HepG2 (cell line): ENCODE results near the gene ELF1. TPM values are rescaled to one million over a fixed set of nuclear protein-coding genes. Genes with fewer than 3 reads are reported as not detected.
A peak's percentile ranks its signal among the peaks of the same experiment; 100 is the strongest.

Experiments used
- ADNP ChIP-seq: sonication (generic); formaldehyde crosslinking; IDR thresholded peaks from 2 replicates; pipeline ENCODE4 v1.4.0; 2020; ENCODE audit warnings: missing genetic modification reagents
- CBX5 ChIP-seq: sonication (generic); formaldehyde crosslinking; IDR thresholded peaks from 2 replicates; pipeline ENCODE4 v1.4.0; 2020; ENCODE audit warnings: missing genetic modification reagents, borderline replicate concordance
- CHD2 ChIP-seq: IDR thresholded peaks from 2 replicates; pipeline ENCODE4 v1.6.1; 2011; ENCODE audit warnings: low read depth, low read length, improper control_type of control experiment
- GATA4 ChIP-seq: sonication (generic); IDR thresholded peaks from 2 replicates; pipeline ENCODE4 v1.6.1; 2016; ENCODE audit warnings: antibody characterized with exemption, low read depth, borderline replicate concordance
- HDAC2 ChIP-seq: sonication (generic); formaldehyde crosslinking; IDR thresholded peaks from 2 replicates; pipeline ENCODE4 v1.4.0; 2020; ENCODE audit warnings: missing genetic modification reagents
- HIC2 ChIP-seq: sonication (generic); formaldehyde crosslinking; IDR thresholded peaks from 2 replicates; pipeline ENCODE4 v1.9.0; 2022; ENCODE audit warnings: low read depth, missing genetic modification reagents
- HOXA3 ChIP-seq: sonication (generic); formaldehyde crosslinking; IDR thresholded peaks from 2 replicates; pipeline ENCODE4 v1.5.0; 2020; ENCODE audit warnings: missing genetic modification reagents
- KLF16 ChIP-seq, 2 experiments: sonication (generic) in 1 of 2; formaldehyde crosslinking in 1 of 2; IDR thresholded peaks; 2 replicates each; pipeline versions ENCODE4 v1.6.1 to v1.8.0; 2016 to 2023; ENCODE audit warnings: missing genetic modification reagents in 2 of 2, missing compliant biosample characterization in 1 of 2
- MAFF ChIP-seq: IDR thresholded peaks from 2 replicates; pipeline ENCODE4 v1.6.1; 2011; ENCODE audit warnings: low read depth, low read length, improper control_type of control experiment
- MED13 ChIP-seq: sonication (generic); formaldehyde crosslinking; IDR thresholded peaks from 2 replicates; pipeline ENCODE4 v1.5.0; 2020; ENCODE audit warnings: missing genetic modification reagents
- MXD4 ChIP-seq: IDR thresholded peaks from 2 replicates; pipeline ENCODE4 v1.6.1; 2016; ENCODE audit warnings: mild to moderate bottlenecking, missing biosample characterization, missing genetic modification reagents
- MYNN ChIP-seq: sonication (generic); formaldehyde crosslinking; IDR thresholded peaks from 2 replicates; pipeline ENCODE4 v1.4.0; 2020; ENCODE audit warnings: mild to moderate bottlenecking, low read depth, missing genetic modification reagents
- NFATC3 ChIP-seq: sonication (generic); formaldehyde crosslinking; IDR thresholded peaks from 2 replicates; pipeline ENCODE4 v1.5.1; 2020; ENCODE audit warnings: mild to moderate bottlenecking, missing genetic modification reagents
- SMARCC2 ChIP-seq: fragments of 450-650 bp; IDR thresholded peaks from 2 replicates; pipeline ENCODE4 v1.6.1; 2017; ENCODE audit warnings: antibody characterized with exemption, mild to moderate bottlenecking
- SOX5 ChIP-seq: IDR thresholded peaks from 2 replicates; pipeline ENCODE4 v1.6.1; 2016; ENCODE audit warnings: borderline replicate concordance
- SP4 ChIP-seq: sonication (generic); formaldehyde crosslinking; IDR thresholded peaks from 2 replicates; pipeline ENCODE4 v1.8.1; 2023; ENCODE audit warnings: mild to moderate bottlenecking, missing genetic modification reagents
- SRSF4 ChIP-seq: fragments of 200-400 bp; formaldehyde crosslinking; IDR thresholded peaks from one replicate; pipeline ENCODE4 v1.6.1; 2018; ENCODE audit warnings: mild to moderate bottlenecking, low read depth, low read length, moderate library complexity; ENCODE audit not compliant: poor library complexity, severe bottlenecking
- TBX3 ChIP-seq: fragments of 450-650 bp; IDR thresholded peaks from 2 replicates; pipeline ENCODE4 v1.6.1; 2017; ENCODE audit warnings: antibody characterized with exemption, mild to moderate bottlenecking, inconsistent platforms, borderline replicate concordance
- ZFX ChIP-seq: sonication (generic); formaldehyde crosslinking; IDR thresholded peaks from 2 replicates; pipeline ENCODE4 v1.4.0; 2020; ENCODE audit warnings: mild to moderate bottlenecking, low read depth, missing genetic modification reagents, moderate library complexity
- ZGPAT ChIP-seq: IDR thresholded peaks from 2 replicates; pipeline ENCODE4 v1.6.1; 2016; ENCODE audit warnings: mild to moderate bottlenecking
- ZNF207 ChIP-seq: fragments of 450-650 bp; IDR thresholded peaks from 2 replicates; pipeline ENCODE4 v1.6.1; 2016; ENCODE audit warnings: antibody characterized with exemption, borderline replicate concordance
- ZNF275 ChIP-seq: sonication (generic); formaldehyde crosslinking; IDR thresholded peaks from 2 replicates; pipeline ENCODE4 v1.8.0; 2022; ENCODE audit warnings: missing genetic modification reagents, mild to moderate bottlenecking, inconsistent platforms, borderline replicate concordance
- ZNF329 ChIP-seq: sonication (generic); formaldehyde crosslinking; IDR thresholded peaks from 2 replicates; pipeline ENCODE4 v1.9.0; 2021; ENCODE audit warnings: low read depth, mild to moderate bottlenecking, missing genetic modification reagents
- ZNF414 ChIP-seq: sonication (generic); formaldehyde crosslinking; IDR thresholded peaks from 2 replicates; pipeline ENCODE4 v1.5.0; 2020; ENCODE audit warnings: missing genetic modification reagents
- ZNF563 ChIP-seq: sonication (generic); formaldehyde crosslinking; IDR thresholded peaks from 2 replicates; pipeline ENCODE4 v1.8.0; 2022; ENCODE audit warnings: mild to moderate bottlenecking, moderate library complexity, missing genetic modification reagents
- ZNF781 ChIP-seq: sonication (generic); formaldehyde crosslinking; IDR thresholded peaks from 2 replicates; pipeline ENCODE4 v1.5.1; 2020; ENCODE audit warnings: borderline replicate concordance, mild to moderate bottlenecking, missing genetic modification reagents; ENCODE audit errors: not compliant biosample characterization
- polyA plus RNA-seq, 8 experiments: library from polyadenylated mRNA; depleted of rRNA in 3 of 8; stranded (reverse) in 7 of 8; unstranded in 1 of 8; fragments of >200 nt; fragmentation: Illumina TruSeq in 4 of 8; extraction: Trizol in 4 of 8; gene quantifications; 2 replicates each; pipeline versions ENCODE4 v1.2.1 to v1.2.3, GENCODE V29; 2011 to 2016; ENCODE audit warnings: low read depth in 4 of 8, missing spikeins in 1 of 8, mixed read lengths in 1 of 8; ENCODE audit not compliant: insufficient read depth in 1 of 8
- total RNA-seq, 5 experiments: library from RNA; depleted of rRNA; stranded (reverse); fragments of >200 nt; fragmentation: Illumina TruSeq; extraction: Trizol; gene quantifications; 2 replicates each; pipeline ENCODE4 v1.2.3, GENCODE V29; 2016; ENCODE audit warnings: low read depth in 1 of 5

ELF1 gene
- total and polyA plus RNA-seq, 2 of the 13 experiments (the other 11 are each of a cell fraction or from before 2014, with no cell fraction given), result 24.6 to 71.5 TPM

- TF ChIP-seq MYNN (CRISPR knock-in tag) (no peak), SP4 (peak; percentile 37; the same call in 1 of the 2 replicates), ZFX (CRISPR knock-in tag) (peak; percentile 88), SRSF4 (no peak), MAFF (no peak), HIC2 (CRISPR knock-in tag) (no peak), HDAC2 (CRISPR knock-in tag) (no peak; the same call in 1 of the 2 replicates), MXD4 (peak; percentile 61; the same call in 1 of the 2 replicates), ZNF563 (CRISPR knock-in tag) (peak; percentile 64), SOX5 (peak; percentile 30; the same call in 1 of the 2 replicates), ZNF781 (peak; percentile 30), ZNF207 (no peak), SMARCC2 (no peak), CHD2 (no peak), ZNF329 (CRISPR knock-in tag) (no peak), ZNF414 (CRISPR knock-in tag) (0 out of 2 replicates have a peak, but pooled peaks have one; percentile 13), TBX3 (no peak), ZNF275 (CRISPR knock-in tag) (peak; percentile 31; the same call in 1 of the 2 replicates), HOXA3 (CRISPR knock-in tag) (peak; percentile 13; the same call in 1 of the 2 replicates), ZGPAT (peak; percentile 66), CBX5 (CRISPR knock-in tag) (peak; percentile 69; the same call in 1 of the 2 replicates), MED13 (CRISPR knock-in tag) (no peak), NFATC3 (CRISPR knock-in tag) (no peak; the same call in 1 of the 2 replicates), GATA4 (peak; percentile 56; the same call in 1 of the 2 replicates), KLF16 (CRISPR knock-in tag; IDR thresholded peaks at IDR 0.05) (peak; percentile 10 to 65; a peak in 1 of 4 replicates), ADNP (CRISPR knock-in tag) (no peak)
These were observed 41.1 kb upstream of the ELF1 start (continued) for GRCh38 chr13:41060082-41060723.
